Measurements from ENCODE around the gene LYRM9. TPM values are rescaled to one million over a fixed set of nuclear protein-coding genes. Genes with fewer than 3 reads are reported as not detected.
A peak's percentile ranks its signal among the peaks of the same experiment; 100 is the strongest.

The LYRM9 gene
- total and polyA plus RNA-seq, 9 of the 15 experiments (the other 6 are each of a cell fraction or from before 2014, with no cell fraction given) = 0.98 to 4.7 (median 1.8) TPM

- no peak for TF ChIP-seq ZNF277 (CRISPR knock-in tag; IDR thresholded peaks at IDR 0.05; ENCODE audit: borderline replicate concordance)
- TF ChIP-seq HDGF (IDR thresholded peaks at IDR 0.05) = no peak
- no peak for TF ChIP-seq RBM14 (IDR thresholded peaks at IDR 0.05; ENCODE audit: borderline replicate concordance, insufficient read depth, low read depth, low read length)
- TF ChIP-seq EP400 (IDR thresholded peaks at IDR 0.05) = peak; percentile 37; the same call in 1 of the 2 replicates
- no peak for TF ChIP-seq PCBP2 (IDR thresholded peaks at IDR 0.05; ENCODE audit: low read depth, low read length, poor library complexity, severe bottlenecking)
- no peak for TF ChIP-seq GTF2E2 (tag; IDR thresholded peaks at IDR 0.05)
- TF ChIP-seq TCF7 (IDR thresholded peaks at IDR 0.05; ENCODE audit: borderline replicate concordance) = no peak
- TF ChIP-seq ATF7 (IDR thresholded peaks at IDR 0.05) = 0 out of 2 replicates have a peak, but pooled peaks have one; percentile 35
- TF ChIP-seq KDM1A (IDR thresholded peaks at IDR 0.05) = no peak
- no peak for TF ChIP-seq ZNF143 (CRISPR knock-in tag; IDR thresholded peaks at IDR 0.05)
- peak; percentile 94 for TF ChIP-seq DMBX1 (CRISPR knock-in tag; IDR thresholded peaks at IDR 0.05; ENCODE audit: borderline replicate concordance)
- TF ChIP-seq ZNF224 (CRISPR knock-in tag; IDR thresholded peaks at IDR 0.05) = no peak
- TF ChIP-seq JUN (IDR thresholded peaks at IDR 0.05; ENCODE audit: borderline replicate concordance, low read depth, low read length) = no peak
- TF ChIP-seq JUN (CRISPR knock-in tag; IDR thresholded peaks at IDR 0.05; ENCODE audit: borderline replicate concordance) = no peak
- TF ChIP-seq MTA3 (IDR thresholded peaks at IDR 0.05; ENCODE audit: borderline replicate concordance) = no peak
- peak; percentile 90 for TF ChIP-seq ZNF354B (CRISPR knock-in tag; IDR thresholded peaks at IDR 0.05)
- no peak for TF ChIP-seq ZNF780A (CRISPR knock-in tag; IDR thresholded peaks at IDR 0.05)
- no peak for TF ChIP-seq HDAC3 (IDR thresholded peaks at IDR 0.05; ENCODE audit: borderline replicate concordance, partially characterized antibody)
- no peak for TF ChIP-seq ZNF740 (CRISPR knock-in tag; IDR thresholded peaks at IDR 0.05)
- TF ChIP-seq ZNF740 (tag; IDR thresholded peaks at IDR 0.05) = peak in 1 of 2 experiments; percentile 97; a peak in 2 of 4 replicates
- peak; percentile 60 for TF ChIP-seq PKNOX1 (IDR thresholded peaks at IDR 0.05)
- peak; percentile 98 for TF ChIP-seq SMAD4 (CRISPR knock-in tag; conservative IDR thresholded peaks at IDR 0.05)
- TF ChIP-seq CTCFL (IDR thresholded peaks at IDR 0.05; ENCODE audit: borderline replicate concordance, insufficient read depth, low read depth, low read length, poor library complexity, severe bottlenecking) = no peak
These were observed 14.9 kb upstream of the LYRM9 start (continued) for GRCh38 chr17:27907976-27908558.

Measured in K562 (cell line).